ENCODE results near the gene DLX1. TPM values are rescaled to one million over a fixed set of nuclear protein-coding genes. Genes with fewer than 3 reads are reported as not detected.

DLX1 gene
- total RNA-seq, 2 donors from 2014 or later = not detected

DNA sequence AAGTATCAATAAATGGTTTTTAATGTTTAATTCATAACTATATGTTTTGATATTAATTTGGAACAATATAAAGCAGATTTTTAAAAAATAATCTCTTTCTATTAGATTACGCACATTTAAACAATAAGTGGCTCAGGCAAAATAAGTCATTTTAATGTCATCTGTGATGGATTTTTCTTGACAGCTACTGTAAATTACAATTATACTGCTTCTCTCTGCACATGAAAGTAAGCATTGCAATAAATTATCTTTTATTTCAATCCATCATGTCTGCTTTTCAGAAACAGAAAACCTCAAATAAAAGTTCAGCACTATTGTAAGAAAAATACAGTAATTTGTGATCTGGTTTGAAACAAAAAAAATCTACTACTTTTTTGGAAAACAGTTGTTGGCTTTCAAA is 11.1 kb upstream of the DLX1 start:
- DNase-seq (ENCODE audit: low spot score) (no peak), ATAC-seq (no peak)
- Mint-ChIP-seq H3K4me1 (ENCODE audit: low read depth in 2 of 2) (no peaks in the 10 kb centered on the region), H3K9me3 (no peaks in the 10 kb centered on the region), H3K27ac (no peak overlapping the region), H3K27me3 (peaks cover 34 to 38% of the 10 kb centered on the region in 2 donors), H3K4me3 (no peak overlapping the region), H3K36me3 (no peaks in the 10 kb centered on the region)

DNA sequence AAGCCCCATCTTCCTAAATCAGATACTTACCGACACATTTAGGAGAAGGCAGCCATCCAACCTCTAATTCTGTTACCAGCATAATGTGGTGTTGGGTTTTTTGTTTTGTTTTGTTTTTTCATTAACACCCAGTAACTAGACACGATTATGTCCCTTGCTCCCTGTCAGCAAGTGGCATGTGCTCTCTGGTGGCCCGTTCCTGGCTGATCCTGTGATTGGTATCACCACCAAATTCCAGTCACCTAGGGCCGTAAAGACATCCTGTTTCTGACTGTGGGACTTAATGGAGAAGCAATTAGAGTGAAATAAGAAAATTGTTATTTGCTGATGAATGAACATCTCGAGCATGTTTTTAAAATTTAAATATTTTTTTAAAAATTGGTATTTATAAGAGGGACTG is 5.9 kb upstream of the DLX1 start:
- DNase-seq (ENCODE audit: low spot score) (no peak), ATAC-seq (no peak)
- Mint-ChIP-seq H3K27ac (no peak overlapping the region), H3K4me3 (no peak overlapping the region), H3K36me3 (no peaks in the 10 kb centered on the region), H3K4me1 (ENCODE audit: low read depth in 2 of 2) (peaks cover 19 to 24% of the 10 kb centered on the region in 2 donors), H3K9me3 (no peaks in the 10 kb centered on the region), H3K27me3 (peaks cover 60 to 79% of the 10 kb centered on the region in 2 donors)

DNA sequence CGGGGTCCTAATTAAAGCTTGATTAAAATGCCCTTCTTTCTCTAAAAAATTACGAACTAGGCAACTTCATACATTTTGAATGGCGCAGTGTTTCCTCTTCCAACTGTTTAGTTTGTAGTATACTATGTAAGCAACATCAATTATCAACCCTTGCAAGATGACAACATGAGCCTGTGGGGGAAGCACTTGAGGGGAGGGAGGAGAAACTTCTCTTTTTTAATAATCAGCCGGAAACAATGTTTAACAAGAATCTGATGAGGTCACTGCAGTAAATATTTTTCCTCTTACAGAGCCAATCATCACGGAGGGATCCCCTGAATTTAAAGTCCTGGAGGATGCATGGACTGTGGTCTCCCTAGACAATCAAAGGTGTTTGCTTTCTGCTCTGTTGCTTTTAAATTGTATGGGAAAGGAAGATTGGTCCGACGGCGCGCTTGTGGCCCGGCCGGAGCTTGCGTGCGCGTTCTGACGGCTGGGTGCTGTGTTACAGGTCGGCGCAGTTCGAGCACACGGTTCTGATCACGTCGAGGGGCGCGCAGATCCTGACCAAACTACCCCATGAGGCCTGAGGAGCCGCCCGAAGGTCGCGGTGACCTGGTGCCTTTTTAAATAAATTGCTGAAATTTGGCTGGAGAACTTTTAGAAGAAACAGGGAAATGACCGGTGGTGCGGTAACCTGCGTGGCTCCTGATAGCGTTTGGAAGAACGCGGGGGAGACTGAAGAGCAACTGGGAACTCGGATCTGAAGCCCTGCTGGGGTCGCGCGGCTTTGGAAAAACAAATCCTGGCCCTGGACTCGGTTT is 5.3 kb upstream of the DLX1 start:
- Mint-ChIP-seq H3K4me1 (ENCODE audit: low read depth in 2 of 2) (peaks cover 23 to 24% of the 10 kb centered on the region in 2 donors), H3K4me3 (peak overlapping the region; percentile 34), H3K9me3 (no peaks in the 10 kb centered on the region), H3K36me3 (no peaks in the 10 kb centered on the region), H3K27ac (no peak overlapping the region), H3K27me3 (peaks cover 60 to 76% of the 10 kb centered on the region in 2 donors)
- DNase-seq (ENCODE audit: low spot score) (no peak), ATAC-seq (no peak)

DNA sequence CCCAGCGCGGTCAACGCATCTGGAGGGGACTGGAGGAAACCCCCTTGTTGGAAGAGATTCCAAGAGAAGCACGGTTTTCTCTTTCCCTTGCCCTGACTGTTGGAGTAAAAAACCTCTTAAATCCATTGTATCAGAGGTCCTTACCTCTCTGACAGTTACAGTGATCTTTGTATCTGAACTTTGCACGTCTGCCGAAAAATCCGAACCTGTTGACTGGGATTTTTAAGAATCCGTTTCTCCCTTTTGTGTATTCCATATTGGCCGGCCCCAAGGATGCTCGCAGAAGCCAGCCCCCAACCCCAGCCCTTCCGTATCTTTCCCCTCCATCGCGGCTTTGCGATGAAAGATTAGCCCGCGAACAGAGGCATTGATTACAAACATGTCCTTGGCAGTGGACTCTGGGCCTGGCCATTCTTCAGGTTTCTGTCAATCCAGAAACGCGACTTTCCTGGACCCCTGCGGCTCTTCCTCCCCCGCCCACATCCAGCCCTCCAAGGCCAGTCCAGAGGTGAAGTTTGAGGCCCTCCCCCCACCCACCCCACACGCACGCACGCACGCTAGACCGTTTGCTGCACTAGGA is 4.6 kb upstream of the DLX1 start:
- ATAC-seq (no peak), DNase-seq (ENCODE audit: low spot score) (no peak)
- Mint-ChIP-seq H3K27ac (no peak overlapping the region), H3K9me3 (no peaks in the 10 kb centered on the region), H3K36me3 (no peaks in the 10 kb centered on the region), H3K27me3 (peaks cover 61 to 77% of the 10 kb centered on the region in 2 donors), H3K4me3 (no peak overlapping the region), H3K4me1 (ENCODE audit: low read depth in 2 of 2) (peaks cover 29 to 30% of the 10 kb centered on the region in 2 donors)

DNA sequence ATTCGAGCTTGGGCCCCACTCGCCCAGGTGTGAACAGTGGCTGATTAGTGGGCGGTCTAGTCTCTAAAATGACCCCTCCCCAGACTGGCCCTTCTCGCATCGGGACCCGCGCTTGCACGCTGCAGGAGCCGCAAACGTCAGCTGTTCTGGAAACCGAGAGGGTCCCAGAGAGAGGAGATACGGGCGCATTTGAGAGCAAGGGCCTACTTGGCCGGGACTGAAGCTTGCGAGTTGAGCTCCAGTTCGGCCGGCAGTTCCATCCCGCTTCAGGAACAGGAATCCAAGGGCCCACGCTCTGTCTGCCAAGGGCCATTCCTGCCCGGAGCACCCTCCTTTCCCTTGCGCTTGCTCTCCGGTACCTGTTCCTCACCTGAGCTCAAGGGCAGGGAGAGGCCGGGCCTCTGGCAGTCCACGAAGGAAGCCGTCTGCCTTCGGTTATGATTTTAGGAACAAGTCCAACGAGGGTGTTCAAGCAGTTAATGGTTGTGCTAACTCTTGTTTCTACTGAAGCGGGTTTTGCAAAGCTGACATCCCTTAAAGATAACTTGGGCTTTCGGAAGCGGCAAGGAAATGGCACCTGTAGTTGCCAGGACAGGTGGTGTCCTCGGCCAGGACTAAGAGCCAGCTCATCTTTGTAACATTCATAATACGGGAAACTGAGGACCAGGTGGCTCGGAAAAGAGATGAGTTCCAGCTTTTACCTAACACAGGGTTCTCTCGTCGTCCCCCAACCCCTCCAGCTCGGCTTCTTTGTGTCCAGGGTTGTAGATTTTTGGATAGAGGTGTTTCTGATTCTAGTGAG is 3.9 kb upstream of the DLX1 start:
- Mint-ChIP-seq H3K4me1 (ENCODE audit: low read depth in 2 of 2) (peaks cover 33 to 37% of the 10 kb centered on the region in 2 donors), H3K4me3 (no peak overlapping the region), H3K9me3 (no peaks in the 10 kb centered on the region), H3K27ac (no peak overlapping the region), H3K36me3 (no peaks in the 10 kb centered on the region), H3K27me3 (peaks cover 59 to 77% of the 10 kb centered on the region in 2 donors)
- DNase-seq (ENCODE audit: low spot score) (no peak), ATAC-seq (no peak)

DNA sequence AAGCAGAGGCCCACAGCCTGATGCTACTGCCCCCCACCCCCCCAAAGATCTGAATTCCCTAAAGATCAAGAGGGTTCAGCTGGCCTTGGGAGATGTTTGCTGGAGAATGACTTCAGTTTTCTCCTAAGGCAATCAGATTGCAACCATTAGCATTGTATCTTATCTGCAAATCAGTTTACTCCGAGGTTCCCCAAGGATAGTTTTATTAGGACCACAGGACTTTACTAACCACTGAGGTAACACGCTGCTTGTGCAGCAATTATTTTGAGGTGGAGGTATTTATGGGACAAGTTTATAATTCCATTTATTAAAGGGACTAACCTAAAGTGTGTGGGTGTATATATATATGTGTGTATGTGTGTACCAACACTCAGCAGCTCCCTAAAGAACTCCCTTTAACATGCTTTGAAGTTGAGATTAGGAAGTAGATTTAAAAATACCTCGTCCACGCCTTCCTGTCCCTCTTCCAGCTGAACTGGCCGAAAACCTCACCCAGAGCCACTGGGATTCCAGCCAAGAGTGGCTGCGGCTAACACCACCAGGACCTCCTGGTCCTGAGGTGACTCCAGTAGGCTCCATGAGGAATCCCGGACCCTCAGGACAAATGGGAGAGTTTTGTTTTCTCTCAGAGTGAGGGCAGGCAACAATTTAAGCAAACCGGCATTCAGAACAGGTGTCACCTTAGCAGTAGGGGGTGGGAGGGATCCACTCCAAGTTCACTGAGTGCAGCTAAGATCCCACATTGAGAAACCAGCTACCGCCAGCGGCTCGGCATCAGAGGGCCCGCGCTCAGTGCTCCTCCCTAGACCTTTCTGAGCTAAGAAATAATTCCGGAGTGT is 3.0 kb upstream of the DLX1 start:
- H3K27me3 Mint-ChIP-seq = peaks cover 64 to 78% of the 10 kb centered on the region in 2 donors
- no peak for DNase-seq (ENCODE audit: low spot score)
- no peak for ATAC-seq
- peak overlapping the region; percentile 91 for H3K4me3 Mint-ChIP-seq
- H3K4me1 Mint-ChIP-seq (ENCODE audit: low read depth in 2 of 2) = peaks cover 41 to 46% of the 10 kb centered on the region in 2 donors
- no peak overlapping the region for H3K27ac Mint-ChIP-seq
- no peaks in the 10 kb centered on the region for H3K36me3 Mint-ChIP-seq
- H3K9me3 Mint-ChIP-seq = no peaks in the 10 kb centered on the region

DNA sequence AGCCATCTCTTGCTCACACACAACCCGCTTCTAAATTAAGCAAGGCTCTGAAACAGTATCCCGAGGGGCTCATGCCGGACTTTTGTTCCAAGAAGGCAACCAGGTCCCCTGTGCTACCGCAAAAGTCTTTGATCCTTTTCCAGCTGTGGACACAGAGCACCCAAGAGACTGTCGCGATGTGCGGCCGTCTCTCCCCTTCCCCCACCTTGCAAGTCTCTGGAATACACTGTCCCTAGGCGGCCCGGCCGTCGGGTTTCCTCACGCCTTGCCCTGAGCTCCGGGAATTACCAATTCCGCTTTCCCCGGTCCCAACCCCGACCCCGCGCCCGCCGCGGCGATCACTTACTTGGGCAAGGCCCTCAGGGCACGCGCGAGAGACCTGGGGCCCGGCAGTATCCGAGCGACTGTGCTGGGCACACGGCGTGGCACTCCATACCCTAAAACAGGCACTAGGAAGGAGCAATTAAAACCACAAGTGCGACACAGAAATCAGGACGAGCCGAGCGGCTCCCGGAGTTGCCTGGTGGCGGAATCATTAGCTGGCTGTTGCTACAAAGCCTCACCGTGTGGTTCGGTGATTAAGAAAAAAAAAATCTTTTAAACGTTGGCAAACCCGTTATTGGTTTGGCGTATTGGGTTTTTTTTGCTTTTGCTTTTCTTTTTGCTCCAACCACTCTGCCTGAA is 2.2 kb upstream of the DLX1 start:
- Mint-ChIP-seq H3K4me3 (peak overlapping the region; percentile 91), H3K4me1 (ENCODE audit: low read depth in 2 of 2) (peaks cover 48 to 51% of the 10 kb centered on the region in 2 donors), H3K36me3 (no peaks in the 10 kb centered on the region), H3K9me3 (no peaks in the 10 kb centered on the region), H3K27me3 (peaks cover 69 to 84% of the 10 kb centered on the region in 2 donors), H3K27ac (peak overlapping the region in 1 of 2 donors; percentile 25)
- no peak for DNase-seq (ENCODE audit: low spot score)
- ATAC-seq = no peak

DNA sequence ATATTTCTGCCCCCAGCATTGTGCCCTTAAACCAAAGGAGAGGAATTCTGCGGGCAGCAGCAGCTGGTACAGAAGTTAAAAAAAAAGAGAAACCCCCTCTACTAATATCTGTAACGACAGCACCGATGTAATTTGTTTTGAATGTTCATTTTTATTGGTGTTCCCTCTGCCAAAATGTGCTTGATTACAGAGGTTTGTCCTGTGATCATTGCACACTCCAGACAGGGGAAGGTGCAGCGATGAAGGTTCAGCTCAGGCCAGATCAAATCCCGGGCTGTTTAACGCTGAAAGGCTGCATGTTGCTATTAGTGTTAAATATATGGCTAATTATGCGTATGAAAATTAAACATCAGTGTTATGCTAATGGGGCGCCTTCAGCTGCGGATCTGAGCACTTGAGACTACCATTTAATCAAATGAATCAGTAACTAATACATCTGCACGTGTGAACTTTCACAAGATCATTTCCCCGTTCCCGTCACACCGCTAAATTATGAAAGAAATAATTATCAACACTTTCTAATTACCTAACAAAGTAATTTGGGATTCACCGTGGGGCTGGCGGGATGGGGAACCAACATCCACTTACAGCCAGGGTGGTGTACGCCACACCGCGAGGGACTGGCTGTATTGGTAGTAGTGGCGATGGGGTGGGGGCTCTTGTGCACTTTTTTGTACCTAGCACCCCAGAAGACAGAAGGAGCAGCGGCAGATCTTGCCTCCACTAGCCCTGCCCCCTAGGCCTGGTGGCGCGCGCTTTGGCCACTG is 1.5 kb upstream of the DLX1 start:
- no peaks in the 10 kb centered on the region for H3K36me3 Mint-ChIP-seq
- peaks cover 54 to 56% of the 10 kb centered on the region in 2 donors for H3K4me1 Mint-ChIP-seq (ENCODE audit: low read depth in 2 of 2)
- peak overlapping the region; percentile 91 for H3K4me3 Mint-ChIP-seq
- ATAC-seq (no peak), DNase-seq (ENCODE audit: low spot score) (no peak)
- H3K9me3 Mint-ChIP-seq = no peaks in the 10 kb centered on the region
- H3K27me3 Mint-ChIP-seq = peaks cover 74 to 90% of the 10 kb centered on the region in 2 donors
- H3K27ac Mint-ChIP-seq = peak overlapping the region in 1 of 2 donors; percentile 25

DNA sequence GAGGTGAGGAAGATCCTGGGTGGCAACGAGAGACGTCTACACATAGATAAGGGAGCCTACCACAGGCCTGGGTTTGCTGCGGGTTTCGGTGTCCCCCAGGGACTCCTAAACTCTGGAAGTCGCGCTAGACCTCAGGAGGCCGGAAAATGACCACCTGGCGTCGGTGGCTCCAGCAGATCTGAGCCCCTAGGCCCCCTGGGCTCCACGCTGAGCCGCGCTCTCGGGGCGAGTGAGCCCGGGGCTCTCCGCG is 987 bp upstream of the DLX1 start:
- Mint-ChIP-seq H3K36me3 (no peaks in the 10 kb centered on the region), H3K9me3 (no peaks in the 10 kb centered on the region), H3K27ac (peak overlapping the region in 1 of 2 donors; percentile 25), H3K4me1 (ENCODE audit: low read depth in 2 of 2) (peaks cover 54 to 56% of the 10 kb centered on the region in 2 donors), H3K27me3 (peaks cover 74 to 90% of the 10 kb centered on the region in 2 donors), H3K4me3 (peak overlapping the region; percentile 91)
- no peak for DNase-seq (ENCODE audit: low spot score)
- ATAC-seq = no peak

DNA sequence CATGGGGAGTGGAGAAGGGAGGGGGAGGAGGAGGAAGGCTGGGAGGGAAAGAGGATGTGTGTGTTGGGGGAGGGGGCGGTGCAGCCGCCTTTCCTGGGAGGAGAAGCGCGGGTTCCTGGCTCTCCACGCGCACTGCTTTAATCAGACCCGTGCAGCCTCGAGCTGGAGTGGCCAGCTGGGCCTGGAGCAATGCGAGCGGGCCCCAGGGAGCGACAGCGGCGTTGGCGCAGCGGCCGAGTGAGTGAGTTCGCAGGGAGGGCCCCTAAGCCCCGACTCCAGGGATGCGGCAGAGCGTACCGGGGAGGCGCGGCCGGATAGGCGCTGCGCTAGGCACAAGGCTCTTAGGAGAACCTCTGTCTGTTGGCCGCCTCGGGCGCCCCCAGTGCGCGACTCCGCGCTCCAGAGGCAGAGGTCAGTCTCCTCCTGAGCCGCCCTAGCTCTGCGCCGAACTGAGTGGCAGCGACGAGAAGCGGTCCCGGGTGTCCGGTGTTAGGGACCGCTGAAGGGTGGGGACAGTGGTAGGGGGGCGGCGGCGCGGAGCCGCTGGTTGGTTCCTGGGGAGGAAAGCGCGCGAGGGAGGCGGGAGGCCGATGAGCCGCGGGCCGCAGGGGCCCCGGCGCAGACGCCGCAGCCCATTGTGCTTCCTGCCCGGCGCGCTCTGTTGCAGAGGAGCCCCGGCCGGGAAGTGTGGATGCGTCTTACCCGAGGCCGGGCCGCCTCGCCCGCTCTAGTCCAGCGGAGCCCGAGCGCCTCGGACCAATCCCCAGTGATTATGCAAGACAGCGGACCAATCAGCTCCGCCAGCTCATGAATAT is 455 bp upstream of the DLX1 start:
- H3K4me1 Mint-ChIP-seq (ENCODE audit: low read depth in 2 of 2) = peaks cover 53% of the 10 kb centered on the region in 2 donors
- ATAC-seq = peak; percentile 93 to 96
- peak overlapping the region; percentile 91 for H3K4me3 Mint-ChIP-seq
- no peaks in the 10 kb centered on the region for H3K9me3 Mint-ChIP-seq
- peak; percentile 84 for DNase-seq (ENCODE audit: low spot score)
- peaks cover 75 to 90% of the 10 kb centered on the region in 2 donors for H3K27me3 Mint-ChIP-seq
- H3K27ac Mint-ChIP-seq = peak overlapping the region; percentile 17 to 25
- H3K36me3 Mint-ChIP-seq = no peaks in the 10 kb centered on the region

DNA sequence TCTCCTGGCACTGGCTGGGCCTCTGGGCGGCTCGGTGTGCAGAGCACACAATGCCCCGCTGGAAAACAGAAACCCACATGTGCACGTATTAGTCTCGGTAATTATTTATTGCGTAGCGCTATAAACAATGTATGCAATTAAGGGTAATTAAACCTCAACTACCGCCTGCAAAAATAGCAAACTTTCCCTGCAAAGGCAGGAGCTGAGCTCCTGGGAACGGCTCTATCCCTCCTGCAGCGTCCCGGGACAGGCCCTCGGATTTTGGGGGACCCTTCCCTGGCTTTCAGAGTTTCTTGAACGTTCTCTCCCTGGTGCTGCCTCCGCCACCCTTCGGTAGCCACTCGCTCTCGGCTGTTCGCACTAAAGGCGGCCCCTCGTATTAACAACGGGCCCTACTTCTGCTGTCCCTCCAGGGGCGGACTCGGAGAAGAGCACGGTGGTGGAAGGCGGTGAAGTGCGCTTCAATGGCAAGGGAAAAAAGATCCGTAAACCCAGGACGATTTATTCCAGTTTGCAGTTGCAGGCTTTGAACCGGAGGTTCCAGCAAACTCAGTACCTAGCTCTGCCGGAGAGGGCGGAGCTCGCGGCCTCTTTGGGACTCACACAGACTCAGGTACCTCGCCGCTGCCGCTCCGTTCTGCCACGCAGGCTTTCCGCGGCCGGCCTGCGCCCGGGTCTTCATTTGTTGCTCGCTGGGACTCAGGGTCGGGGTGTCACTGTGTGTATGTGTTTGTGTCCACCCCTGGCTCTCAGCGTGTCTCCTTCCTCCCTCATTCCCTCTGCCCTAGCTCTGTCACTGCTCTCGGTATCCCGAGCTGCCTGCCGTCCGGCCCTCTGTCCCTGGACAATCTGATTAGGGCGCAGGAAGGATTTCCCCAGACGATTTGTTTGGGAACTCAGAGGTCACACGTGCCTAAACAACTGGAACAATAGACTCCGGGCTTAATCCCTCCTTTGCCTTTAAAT is 1.2 kb downstream of the DLX1 start:
- H3K4me3 Mint-ChIP-seq = peak overlapping the region; percentile 91
- peaks cover 72 to 84% of the 10 kb centered on the region in 2 donors for H3K27me3 Mint-ChIP-seq
- peak overlapping the region; percentile 51 to 73 for H3K27ac Mint-ChIP-seq
- H3K4me1 Mint-ChIP-seq (ENCODE audit: low read depth in 2 of 2) = peaks cover 49 to 51% of the 10 kb centered on the region in 2 donors
- ATAC-seq (no peak), DNase-seq (ENCODE audit: low spot score) (no peak)
- H3K36me3 Mint-ChIP-seq = no peaks in the 10 kb centered on the region
- no peaks in the 10 kb centered on the region for H3K9me3 Mint-ChIP-seq

Measured in natural killer cell treated with Interleukin-12 subunit alpha and Interleukin-12 subunit beta and Interleukin-15 and Interleukin-18, amount 100 ng/mL, for 72 hours (primary cell).